NCI-H128 (cell line): ENCODE results near the gene MACROD1.

ENCODE experiments used
- DNase-seq: peaks from one replicate; lab custom pipeline; 2025; ENCODE audit not compliant: unreplicated experiment; lab: John Stamatoyannopoulos, UW

MACROD1 gene

DNA sequence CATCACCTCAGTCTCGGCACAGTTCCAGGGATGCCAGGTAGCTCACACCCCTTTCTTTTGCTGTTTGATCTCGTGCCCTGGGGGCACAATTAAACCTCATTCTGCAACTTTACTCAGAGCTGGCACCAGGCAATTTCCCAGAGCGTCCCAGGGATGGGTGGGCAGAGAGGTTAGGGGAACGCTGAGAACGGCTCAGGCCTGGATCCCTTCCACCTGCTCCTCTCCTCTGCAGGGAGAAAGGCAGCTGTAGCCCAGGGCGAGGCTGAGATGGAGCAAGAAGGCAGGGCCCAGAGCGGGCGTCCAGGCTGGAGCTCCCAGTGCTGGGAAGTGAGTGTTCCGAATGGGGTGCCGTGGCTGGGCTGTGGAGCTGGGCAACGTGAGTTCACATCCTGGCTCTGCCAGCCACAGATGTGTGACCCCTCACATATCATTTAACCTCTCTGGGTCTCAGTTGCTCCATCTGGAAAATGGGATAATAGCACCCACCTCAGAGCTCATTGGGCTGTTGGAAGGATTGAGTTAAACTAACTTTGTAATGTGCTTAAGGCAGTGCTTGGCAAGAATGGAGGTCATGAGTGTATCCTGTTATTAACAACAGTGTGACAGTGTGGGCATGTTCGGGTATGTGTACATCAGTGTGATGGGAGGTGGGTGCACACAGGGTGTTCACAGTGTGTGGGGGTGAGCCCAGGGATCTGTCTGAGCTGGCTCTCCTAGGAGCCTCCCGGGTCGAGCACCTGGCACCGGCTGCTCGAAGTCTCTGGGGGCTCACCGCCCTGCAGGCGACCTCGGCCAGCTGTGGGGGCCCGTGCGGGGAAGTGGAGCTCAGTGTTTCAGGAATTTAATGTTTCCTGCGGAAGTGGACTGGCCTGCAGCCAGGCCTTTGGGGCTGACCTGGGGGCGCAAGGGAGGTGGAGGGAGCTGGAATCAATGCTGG, 164.2 kb downstream of the MACROD1 start:
- DNase-seq, result no peak

DNA sequence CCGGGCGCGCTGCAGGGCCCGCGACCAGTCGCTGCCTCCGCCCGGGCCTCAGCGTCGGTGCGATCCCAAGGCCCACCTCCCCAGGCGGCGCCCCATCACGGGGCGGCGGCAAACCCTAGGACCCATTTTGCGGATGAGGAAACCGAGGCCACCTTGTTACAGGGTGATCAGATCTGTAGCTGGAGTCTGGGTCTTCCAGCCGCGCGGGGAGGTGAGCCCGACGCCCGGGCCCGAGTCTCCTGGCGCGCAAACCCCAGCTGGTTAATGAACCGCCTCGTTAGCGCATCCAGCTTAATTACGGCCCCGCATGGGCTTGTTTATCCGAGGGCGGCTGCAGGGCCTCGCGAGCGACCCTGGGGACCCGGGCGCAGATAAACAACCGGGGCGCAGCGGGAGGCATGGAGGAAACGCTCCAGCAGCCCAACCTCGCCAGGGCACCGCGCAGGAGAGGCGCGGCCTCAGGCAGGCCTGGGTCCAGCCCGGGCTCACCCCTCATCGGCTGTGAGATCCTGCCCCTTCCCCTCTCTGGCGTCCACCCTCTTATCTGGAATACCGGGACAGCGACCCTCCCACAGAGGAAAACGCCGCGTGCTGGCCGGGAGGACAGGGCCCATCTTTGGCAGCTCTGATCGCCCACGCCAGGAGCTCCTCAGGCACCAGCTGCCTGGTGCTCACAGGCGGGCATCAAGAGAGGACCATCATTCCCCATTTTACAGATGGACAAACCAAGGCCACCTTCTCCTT, 165.0 kb downstream of the MACROD1 start:
- no peak for DNase-seq

DNA sequence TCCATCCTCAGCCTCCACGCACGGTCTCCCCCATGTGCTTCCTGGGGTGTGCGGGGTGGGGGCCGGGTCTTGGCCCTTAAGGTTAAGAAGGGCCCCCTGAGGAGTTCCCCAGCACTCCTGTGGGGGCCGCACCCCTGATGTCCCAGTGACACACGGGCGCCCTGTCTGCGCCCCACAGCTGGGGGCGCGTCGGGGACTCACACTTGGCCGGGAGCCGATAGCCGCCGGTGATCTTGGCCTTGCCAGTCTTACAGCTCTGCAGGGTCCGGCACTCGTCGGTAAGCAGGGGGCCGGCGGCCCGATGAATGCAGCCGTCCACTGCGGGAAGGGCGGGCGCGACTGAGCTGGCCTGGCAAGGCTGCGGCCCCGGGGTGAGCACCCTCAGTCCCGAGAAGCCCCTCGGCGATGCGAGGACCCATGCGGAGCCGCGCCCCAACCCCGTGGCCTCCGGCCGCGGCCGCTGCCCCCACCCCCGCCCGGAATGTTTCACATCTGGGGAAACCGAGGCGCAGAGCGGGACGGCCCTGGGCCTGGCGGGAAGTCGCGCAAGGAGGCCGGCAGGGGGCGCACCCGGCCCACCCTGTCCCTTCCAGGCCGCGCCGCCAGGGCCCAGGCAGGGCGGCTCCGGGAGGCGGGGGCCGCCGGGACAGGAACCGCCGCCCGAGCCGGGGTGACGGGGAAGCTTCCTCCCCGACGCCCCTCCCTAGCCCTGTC, 165.7 kb downstream of the MACROD1 start:
- DNase-seq, result no peak

DNA sequence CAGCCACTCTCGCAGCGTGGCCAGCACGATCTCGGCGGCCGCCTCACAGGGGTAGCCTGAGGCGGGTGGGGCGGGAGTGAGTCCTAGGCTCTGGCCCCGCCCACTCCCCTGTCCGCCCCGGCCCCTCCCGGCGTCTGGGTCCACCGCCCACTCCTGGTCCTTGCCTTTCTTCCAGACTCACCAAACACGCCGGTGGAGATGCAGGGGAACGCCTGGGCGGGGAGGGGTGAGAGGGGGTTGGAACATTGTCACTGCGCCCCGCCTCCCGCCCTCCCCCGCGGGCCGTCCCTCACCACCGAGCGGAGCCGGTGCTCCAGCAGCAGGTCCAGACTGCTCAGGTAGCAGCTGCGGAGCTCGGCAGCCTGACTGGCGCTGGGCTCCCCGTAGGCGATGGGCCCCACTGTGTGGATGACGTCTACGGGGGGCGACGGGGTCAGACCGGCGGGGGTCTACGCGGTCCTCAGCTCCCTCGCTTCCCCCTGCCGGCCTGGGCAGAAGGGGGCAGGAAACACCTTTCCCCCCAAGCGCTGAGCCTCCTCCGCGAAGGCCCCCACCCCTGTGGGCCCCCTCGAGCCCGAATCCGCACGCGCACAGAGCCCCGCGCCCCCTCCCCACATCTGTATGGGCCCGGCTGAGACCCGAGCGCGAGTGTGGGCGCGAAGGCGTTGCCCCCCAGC, 166.4 kb downstream of the MACROD1 start:
- DNase-seq, result no peak

DNA sequence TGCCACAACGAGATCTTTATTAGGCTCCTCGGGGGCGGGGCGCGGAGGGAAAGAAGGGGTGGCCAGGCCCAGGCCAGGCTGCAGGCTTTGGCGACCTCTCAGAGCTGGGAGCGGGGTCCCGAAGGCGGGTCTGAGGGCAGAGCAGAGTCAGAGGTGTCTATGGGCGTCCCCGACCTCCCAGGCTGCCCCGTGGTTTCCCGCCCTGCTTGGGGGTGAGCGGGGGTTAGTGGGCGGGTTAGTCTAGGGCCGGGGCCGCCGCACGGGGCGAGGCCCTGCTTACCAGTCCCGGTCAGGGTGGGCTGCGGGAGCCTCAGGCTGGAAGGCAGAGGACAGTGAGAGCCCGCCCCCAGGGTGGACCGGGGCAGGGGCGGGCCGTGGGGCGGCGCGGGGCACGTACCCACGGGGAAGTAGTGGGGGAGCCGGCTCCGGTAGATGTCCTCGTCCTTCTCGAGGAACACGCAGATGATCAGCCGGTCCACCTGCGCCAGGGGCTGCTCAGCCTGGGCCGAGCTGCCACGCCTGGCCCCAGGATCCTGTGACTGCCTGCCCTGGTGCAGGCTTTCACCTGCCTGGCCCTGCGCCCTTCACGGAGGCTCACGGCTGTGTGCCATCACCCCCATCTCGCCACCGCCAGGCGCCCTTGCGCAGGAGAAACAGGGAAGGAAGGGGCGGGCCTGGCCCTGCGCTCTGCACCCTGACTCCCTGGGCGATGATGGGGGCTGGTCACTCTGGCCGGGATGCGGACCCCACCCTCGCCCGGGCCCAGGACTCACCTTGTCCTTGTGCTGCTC, 167.2 kb downstream of the MACROD1 start:
- DNase-seq, result no peak

DNA sequence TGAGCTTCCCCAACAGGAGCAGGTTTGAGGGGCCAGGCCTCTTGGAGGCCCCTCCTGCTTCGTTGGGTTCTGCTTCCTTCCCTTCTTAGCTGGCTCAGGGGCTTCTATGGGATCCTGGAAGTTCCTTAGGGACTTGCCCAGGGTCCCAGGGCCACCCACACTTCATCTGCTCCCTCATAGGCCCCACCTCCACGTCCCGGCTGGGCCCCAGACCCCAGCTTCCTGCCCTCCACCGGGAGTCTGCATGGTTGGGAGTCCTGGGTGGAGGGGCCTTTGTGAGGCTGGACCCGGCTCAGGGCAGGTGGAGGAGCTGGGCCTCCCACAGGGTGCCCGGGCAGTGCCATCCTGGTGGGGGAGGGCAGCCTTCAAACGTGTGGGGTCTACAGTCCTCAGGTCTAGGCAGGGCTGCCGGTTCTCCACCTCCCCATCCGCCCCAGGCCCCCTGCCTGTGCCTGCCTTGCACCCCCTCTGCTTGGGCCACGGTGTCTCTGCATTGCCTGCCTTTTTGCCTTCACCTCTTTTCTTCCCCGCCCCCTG, 168.0 kb downstream of the MACROD1 start:
- DNase-seq, result no peak

DNA sequence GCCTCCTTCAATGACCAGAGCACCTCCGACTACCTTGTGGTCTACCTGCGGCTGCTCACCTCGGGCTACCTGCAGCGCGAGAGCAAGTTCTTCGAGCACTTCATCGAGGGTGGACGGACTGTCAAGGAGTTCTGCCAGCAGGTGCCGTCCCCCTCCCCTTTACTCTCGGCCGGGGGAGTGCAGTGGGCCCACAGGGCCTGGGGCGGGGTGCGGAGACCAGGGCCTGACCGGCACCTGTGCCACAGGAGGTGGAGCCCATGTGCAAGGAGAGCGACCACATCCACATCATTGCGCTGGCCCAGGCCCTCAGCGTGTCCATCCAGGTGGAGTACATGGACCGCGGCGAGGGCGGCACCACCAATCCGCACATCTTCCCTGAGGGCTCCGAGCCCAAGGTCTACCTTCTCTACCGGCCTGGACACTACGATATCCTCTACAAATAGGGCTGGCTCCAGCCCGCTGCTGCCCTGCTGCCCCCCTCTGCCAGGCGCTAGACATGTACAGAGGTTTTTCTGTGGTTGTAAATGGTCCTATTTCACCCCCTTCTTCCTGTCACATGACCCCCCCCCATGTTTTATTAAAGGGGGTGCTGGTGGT, 168.7 kb downstream of the MACROD1 start:
- DNase-seq, result no peak

DNA sequence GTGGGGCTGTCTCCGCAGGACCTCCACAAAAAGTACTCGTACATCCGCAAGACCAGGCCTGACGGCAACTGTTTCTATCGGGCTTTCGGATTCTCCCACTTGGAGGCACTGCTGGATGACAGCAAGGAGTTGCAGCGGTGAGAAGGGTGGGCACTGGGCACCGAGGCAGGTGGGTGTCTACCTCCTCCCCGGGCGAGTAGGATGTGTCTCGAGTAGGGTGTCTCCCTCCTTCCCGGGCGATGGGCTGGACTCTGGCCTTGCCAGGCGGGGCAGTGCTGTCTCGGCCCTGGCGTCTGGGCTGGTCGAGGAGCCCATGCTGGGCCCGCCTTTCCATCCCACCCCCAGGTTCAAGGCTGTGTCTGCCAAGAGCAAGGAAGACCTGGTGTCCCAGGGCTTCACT, 169.4 kb downstream of the MACROD1 start:
- DNase-seq, result no peak

DNA sequence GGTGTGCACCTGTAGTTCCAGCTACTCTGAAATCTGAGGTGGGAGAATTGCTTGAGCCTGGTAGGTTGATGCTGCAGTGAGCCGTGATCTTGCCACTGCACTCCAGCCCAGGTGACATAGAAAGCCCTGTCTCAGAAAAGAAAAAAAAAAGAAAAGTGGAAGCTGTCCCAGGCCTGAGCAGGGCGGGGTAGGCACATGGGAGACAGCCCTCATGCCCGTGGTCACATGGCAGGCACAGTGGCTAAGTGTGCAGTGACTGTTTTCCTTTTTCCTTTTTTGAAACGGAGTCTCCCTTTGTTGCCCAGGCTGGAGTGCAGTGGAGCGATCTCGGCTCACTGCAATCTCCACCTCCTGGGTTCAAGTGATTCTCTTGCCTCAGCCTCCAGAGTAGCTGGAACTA, 171.9 kb downstream of the MACROD1 start:
- no peak for DNase-seq

DNA sequence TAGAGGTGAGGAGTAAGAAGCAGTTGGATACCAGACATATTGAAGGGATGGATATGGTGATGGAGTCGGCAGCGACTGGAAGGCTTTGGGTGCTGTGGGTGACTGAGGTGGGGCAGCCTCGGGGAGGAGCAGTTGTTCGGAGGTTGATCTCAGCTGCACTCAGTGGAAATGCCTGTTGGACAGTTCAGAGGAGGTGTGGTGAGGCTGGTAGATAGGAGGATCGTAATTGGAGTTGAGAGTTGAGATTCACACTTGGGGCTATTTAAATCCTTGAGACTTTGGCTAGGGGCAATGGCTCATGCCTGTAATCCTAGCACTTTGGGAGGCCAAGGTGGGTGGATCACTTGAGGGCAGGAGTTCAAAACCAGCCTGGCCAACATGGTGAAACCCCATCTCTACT, 172.8 kb downstream of the MACROD1 start:
- no peak for DNase-seq

DNA sequence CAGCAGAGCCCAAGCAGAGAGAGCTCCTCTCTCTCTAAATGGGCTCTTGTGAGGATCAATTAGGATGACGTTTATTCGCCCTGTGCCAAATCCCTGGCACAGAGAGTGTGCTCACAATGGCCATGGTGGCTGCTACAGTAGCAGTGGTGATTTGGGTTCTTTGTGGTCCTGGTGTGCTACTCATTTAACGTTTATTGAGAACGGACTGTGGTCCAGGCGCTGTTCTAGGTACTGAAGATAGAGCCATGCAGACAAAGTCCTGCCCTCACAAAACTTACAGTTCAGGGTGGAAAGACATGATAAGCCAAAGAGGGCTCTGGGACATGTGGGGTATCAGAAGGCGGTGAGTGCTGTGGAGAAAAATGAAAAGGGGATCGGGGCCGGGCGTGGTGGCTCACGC, 174.4 kb downstream of the MACROD1 start:
- no peak for DNase-seq

DNA sequence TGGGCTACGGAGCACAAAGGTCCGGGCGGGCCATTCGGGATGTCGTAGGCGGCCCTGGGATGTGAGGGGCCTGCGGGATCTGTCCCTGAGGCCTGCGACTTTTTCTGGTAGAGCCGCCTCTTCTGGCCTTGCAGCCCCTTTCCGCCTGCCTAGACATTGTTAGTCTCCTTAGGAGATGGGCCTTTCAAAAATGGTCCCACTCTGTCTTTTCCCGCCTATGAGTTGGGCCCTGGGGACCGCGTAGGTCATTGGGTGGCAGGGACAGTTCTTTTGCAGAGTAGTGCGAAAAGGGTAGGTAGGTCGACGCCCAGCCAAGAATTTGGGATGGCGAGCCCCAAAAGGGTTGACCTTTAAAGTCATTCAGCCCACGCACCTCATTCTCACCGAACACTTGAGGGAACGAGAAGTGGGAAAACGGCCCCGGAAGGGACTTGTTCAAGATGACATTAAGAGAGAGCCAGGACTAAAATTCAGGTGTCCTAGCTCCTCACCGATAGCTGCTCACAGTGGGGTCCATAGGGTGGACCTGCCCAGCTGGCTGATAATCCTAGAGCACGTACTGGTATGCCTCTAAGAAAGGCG, 178.9 kb downstream of the MACROD1 start:
- DNase-seq, result no peak

DNA sequence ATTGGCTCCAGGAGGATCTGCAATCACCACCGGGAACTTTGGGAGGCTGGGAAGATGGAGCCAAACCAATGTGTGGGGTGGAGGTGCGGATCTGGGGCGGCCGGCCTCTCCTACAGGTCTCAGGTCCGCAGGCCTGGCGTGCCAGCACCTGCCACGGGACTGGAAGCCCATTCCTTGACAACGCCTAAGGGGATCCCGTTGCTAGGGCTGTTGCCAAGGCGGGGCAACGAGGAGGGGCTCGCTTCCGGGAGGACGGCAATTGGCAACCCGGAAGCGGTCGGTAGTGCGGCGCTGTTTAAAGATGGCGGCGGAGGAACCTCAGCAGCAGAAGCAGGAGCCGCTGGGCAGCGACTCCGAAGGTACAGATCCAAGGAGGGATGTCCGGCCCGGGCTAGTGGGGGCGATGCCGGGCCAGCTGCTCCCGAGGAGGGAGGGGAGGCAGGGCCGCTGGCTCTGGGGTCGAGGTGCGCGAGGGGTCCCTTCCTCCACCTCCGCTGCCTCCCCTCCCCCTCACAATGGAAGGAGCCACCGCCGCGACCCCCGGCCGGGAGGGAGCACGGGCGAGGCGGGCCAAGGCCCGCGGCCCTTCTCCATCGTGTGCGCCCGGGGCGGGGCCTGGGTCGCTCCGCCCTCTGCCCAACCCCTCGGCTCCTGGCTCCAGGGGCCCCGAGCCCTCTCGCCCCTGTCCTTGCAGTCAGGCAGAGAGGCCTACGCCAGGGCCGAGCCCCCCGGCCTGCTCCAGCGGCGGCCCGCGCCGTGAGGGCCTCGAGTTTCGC, 179.6 kb downstream of the MACROD1 start, which contains the start of gene OTUB1:
Gene OTUB1, plus strand, starts transcription at position 283 of the 776 bp plus-strand sequence. Its CDS starts 19 bp downstream, at position 302.
- DNase-seq, result peak; percentile 78

DNA sequence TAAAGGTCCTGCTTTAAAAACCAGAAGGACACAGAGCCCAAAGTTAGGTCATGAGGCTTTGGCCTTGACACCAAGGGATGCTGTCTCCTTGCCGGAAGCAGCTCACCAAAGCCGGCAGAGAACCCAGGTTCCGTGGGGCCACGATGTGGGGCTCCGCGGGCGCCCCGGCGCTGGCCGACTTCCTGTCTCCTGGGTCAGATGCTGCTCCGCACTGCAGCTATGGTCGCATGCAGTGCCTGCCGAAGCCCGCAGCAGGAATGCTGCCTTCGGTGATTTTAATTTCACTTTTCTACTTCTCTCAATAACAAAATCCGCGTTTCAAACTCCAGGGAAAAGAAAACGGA, 180.1 kb downstream of the MACROD1 start:
- DNase-seq, result no peak

DNA sequence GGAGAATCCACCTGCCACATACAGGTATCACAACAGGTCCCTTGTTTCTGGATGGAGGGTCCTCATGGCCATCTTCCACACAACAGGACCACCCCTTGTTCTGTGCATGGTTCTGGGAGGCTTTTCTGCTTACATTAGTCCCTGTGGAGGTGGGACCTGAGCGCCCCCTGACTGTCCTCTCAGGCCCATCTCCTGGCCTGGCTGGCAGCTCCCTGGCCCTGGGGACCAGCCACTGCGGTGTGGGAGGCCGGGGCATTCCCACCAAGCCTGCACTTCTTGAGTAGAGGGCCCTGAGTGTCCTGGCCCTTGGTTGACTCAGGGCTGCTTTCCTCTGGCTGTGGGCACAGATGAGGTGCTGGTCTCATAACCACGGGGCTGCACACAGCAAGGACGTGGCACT, 186.5 kb downstream of the MACROD1 start:
- no peak for DNase-seq

DNA sequence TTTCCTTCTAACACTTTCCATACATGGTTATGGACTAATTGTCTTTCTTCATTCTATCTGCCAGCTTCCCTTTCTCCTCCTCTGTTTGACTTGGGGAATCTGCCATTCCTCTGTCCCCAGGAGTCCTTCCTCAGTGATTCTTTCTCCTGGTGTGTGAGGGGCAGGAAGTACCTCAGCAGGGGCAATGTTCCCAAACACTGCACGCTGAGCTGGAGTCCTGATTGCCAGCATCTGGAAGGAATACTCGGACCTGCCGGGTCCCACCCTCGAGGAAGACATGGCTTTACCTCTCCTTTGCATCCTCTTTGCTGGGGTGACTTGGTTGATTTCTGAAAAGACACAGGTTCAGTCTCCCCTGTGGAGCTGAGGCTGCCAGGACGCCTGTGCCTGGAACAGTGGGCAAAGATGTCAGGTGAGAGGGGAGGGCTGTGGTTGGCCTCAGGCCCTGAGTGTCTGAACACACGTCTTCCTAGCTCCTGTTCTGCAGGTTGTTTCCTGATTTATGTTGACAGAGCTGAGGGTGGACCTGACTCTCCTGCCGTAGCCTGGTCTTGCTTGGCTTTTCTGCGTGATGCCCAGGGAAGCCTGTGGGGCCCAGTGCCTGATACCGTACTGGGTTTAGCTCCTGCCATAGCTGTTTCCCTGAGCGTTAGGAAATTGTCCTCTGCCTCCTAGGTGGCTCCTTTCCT, 187.2 kb downstream of the MACROD1 start:
- no peak for DNase-seq

DNA sequence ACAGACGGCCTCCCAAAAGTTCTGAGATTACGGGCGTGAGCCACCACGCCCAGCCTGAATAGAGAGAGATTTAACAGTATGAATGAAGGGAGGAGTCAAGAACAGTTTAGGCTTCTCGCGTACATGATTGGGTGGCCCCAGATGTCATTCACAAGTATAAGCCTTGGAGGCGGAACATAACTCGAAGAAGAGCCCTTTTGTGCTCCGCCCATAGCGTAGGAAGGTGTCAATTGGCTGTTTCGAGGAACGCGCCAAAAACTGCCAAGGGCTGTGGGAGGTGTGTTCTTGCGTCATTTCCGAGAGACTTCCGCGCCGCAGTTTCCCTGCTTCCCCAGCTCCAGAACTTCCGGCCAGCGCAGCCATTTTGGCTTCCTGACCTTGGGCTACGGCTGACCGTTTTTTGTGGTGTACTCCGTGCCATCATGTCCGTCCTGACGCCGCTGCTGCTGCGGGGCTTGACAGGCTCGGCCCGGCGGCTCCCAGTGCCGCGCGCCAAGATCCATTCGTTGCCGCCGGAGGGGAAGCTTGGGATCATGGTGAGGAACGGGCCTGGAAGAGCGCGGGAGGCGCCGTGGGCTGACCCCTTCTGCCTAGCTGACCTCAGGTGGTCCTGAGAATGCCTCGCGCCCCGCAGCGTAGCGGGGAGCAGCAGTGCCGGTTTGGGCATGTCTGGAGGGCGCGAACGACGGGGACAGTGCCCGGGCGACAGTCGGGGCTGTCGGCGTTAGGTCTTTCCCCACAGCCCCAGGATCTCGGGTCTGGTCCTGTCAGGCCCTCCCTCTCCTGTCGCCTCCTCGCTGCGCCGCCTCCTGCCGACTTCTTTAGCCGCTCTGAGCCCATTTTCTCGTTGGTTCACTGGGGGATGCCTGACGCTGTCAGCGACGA, 191.4 kb downstream of the MACROD1 start, which contains the start of gene COX8A:
Gene COX8A, plus strand, starts transcription at position 362 of the 885 bp plus-strand sequence. Its CDS starts 61 bp downstream, at position 423.
- peak; percentile 100 for DNase-seq
